C4-2B (cell line): ENCODE measurements around the gene DAB1.

ENCODE experiments used
- H3K27ac ChIP-seq: fragments of 450-650 bp; 2 replicates; pipeline ENCODE4 v1.5.1; 2017
- ZFX ChIP-seq: fragments of 450-650 bp; IDR thresholded peaks from 2 replicates; pipeline ENCODE4 v1.6.1; 2017
- TF ChIP-seq, protein P1 (sequence below): fragments of 450-650 bp; conservative IDR thresholded peaks from 2 replicates; pipeline ENCODE4 v1.5.1; 2017; ENCODE audit warnings: mild to moderate bottlenecking

DAB1 gene

DNA sequence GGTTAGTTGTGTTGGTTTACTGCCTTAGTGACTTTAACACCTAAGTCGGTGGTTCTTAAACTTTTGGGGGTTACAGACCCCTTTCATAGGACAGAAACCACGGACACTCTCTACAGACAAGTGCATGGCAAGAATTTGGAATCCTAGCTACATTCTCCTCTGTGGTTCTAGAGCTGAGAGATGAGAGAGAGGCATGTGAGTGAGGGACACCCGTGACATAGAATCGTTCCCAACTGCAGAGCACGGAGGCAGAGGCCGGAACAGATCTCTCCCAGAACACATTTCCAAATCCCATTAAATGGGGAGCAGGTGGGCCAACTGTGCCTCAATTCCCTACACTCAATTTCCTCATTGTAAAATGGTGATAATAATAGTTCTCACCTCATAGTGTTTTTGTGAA lies 60.7 kb downstream of the DAB1 start:
- no peak overlapping the region for H3K27ac ChIP-seq
- TF ChIP-seq, protein P1, sequence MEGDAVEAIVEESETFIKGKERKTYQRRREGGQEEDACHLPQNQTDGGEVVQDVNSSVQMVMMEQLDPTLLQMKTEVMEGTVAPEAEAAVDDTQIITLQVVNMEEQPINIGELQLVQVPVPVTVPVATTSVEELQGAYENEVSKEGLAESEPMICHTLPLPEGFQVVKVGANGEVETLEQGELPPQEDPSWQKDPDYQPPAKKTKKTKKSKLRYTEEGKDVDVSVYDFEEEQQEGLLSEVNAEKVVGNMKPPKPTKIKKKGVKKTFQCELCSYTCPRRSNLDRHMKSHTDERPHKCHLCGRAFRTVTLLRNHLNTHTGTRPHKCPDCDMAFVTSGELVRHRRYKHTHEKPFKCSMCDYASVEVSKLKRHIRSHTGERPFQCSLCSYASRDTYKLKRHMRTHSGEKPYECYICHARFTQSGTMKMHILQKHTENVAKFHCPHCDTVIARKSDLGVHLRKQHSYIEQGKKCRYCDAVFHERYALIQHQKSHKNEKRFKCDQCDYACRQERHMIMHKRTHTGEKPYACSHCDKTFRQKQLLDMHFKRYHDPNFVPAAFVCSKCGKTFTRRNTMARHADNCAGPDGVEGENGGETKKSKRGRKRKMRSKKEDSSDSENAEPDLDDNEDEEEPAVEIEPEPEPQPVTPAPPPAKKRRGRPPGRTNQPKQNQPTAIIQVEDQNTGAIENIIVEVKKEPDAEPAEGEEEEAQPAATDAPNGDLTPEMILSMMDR, result no peak
- TF ChIP-seq ZFX, result no peak

DNA sequence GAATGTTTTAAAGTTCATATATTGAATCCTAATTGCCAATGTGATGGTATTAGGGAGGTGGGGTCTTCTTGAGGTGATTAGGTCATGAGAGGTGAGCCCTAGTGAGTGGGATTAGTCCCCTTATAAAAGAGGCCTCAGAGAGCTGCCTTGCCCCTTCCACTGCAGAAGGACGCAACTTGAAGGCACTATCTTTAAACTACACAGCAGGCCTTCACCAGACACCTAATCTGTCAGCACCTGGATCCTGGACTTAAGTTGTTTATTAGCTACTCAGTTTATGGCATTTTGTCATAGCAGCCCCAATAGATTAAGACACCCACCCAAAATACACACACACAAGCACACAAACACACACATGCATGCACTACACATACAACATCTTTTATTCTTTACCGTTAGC lies 61.4 kb downstream of the DAB1 start:
- H3K27ac ChIP-seq, result no peak overlapping the region
- no peak for TF ChIP-seq ZFX
- TF ChIP-seq, protein P1, result no peak

DNA sequence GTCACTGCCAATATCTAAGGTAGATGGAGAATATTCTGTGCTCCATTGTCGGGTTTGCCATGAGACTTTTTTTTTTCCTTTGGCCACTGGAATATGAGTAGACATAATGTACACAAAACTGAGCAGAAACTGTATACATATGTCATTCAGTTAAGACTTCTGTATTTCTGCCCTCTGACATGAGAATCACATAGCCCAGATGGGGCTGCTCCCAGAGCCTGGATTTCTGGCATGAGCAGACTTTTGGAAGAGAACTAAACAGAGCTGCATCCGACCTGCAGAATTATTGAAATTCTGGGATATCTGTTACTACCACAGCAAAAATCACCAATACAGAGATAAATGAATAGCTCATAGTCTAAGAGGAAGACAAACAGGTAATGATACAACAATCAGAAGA lies 62.3 kb downstream of the DAB1 start:
- no peak overlapping the region for H3K27ac ChIP-seq
- TF ChIP-seq, protein P1, result no peak
- TF ChIP-seq ZFX, result no peak

DNA sequence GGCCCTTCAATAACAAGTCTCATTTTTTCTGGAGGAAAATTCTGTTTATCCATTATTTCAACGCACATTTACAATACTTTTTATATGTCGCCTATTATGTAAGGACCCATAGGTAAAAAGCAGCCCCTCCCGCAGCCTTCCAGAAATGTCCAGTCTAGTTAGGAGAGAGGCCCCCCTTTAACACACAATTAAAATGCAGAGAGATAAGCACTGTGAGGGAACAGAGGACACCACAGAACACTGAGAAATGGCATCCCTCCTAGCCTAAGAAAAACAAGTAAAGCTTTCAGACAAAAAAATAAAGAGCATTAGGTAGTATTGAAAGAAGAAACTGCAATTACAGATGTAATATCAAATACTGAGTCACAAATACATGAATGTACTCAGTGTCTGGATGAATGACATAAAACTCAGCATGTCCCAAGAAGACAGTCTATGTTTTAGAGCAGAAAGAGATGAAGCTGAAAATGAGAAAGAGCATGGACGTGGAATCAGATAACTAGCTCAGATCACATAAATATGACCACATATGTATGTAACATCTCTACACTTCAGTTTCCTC lies 62.9 kb downstream of the DAB1 start:
- TF ChIP-seq, protein P1, result no peak
- no peak for TF ChIP-seq ZFX

DNA sequence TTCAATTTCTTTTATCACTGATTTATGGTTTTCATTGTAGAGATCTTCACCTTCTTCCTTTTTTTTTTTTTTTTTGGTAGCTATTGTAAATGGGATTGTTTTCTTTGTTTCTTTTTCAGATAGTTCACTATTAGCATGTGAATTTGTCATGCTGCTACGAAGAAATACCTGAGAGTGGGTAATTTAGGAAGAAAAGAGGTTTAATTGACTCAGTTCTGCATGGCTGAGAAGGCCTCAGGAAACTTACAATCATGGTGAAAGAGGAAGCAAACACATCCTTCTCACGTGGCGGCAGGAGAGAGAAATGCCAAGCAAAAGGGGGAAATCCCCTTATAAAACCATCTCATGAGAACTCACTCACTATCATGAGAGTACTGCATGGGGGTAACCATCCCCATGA lies 66.4 kb downstream of the DAB1 start:
- H3K27ac ChIP-seq, result no peak overlapping the region
- TF ChIP-seq ZFX, result no peak
- TF ChIP-seq, protein P1, result no peak

More for the DNA sequence above, 62.9 kb downstream of the DAB1 start:
- H3K27ac ChIP-seq, result no peak overlapping the region

DNA sequence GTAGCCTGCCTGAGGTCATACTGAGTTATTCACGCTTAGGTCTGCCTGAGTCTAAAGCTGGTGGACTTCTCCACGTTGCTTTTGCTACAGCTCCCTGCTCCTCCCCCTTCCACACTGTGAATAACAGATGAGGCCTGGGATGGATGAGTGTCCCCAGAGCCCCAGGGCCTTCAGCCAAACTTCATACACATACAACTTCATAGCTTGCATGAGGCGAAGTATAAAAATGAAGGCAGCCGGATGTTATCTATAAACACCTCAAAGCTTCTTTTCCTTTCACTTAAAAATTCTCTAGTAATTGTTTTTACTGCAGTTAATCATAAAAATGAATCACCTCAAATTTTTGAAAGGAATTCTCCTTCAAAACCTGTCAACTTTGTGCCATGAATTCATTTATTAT lies 70.2 kb downstream of the DAB1 start:
- TF ChIP-seq ZFX, result no peak
- TF ChIP-seq, protein P1, result no peak
- no peak overlapping the region for H3K27ac ChIP-seq

DNA sequence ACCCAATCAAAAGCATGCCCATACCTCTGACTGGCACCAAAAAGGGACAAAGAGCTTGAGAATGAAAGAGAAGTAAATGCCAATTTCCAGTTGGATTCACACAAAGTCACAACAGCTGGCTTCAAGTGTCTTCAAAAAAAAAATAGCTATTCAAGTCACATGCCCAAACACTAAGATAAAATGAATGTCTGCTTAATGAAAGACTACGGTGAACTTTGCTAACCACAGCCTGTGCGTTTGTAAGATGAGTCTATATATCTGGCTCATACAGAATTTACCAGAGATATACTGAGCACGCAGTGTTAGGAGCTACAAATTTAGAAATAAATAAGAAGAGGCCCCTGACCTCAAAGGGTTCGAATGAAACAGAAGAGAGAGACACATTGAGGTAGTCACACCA lies 73.2 kb downstream of the DAB1 start:
- H3K27ac ChIP-seq, result no peak overlapping the region
- no peak for TF ChIP-seq ZFX
- TF ChIP-seq, protein P1, result no peak
